ENCODE results near the gene ATL3. TPM values are rescaled to one million over a fixed set of nuclear protein-coding genes. Genes with fewer than 3 reads are reported as not detected.

ATL3 gene
- total RNA-seq (2021) (78.5 and 98.3 TPM in 2 replicates), Bru-seq, nascent RNA (percentile 93 among the genes with signal in this experiment), BruChase-seq, experiment 1, labeled RNA remaining after a 2-hour chase (percentile 94 among the genes with signal in this experiment), BruChase-seq, experiment 2, labeled RNA remaining after a 6-hour chase (percentile 96 among the genes with signal in this experiment)
- long read RNA-seq, full-length matches to known transcripts = 85 of 110 reads
- long read RNA-seq, partial matches to known transcripts = 6 of 110 reads
- long read RNA-seq, other reads (novel, unspliced or antisense) = 19 of 110 reads

GRCh38 chr11:63671322-63672155, at the start of gene ATL3:
Gene ATL3 (minus strand): TSS chr11:63671376. CDS start chr11:63671335, 41 bp downstream.
- peak within 1 kb of the TSS; percentile 93 for H3K4me3 ChIP-seq
- peak within 1 kb of the TSS; percentile 97 for H3K4me2 ChIP-seq
- DNase-seq = peak; percentile 91 to 98
- TF ChIP-seq EZH2 (IDR thresholded peaks at IDR 0.05; ENCODE audit: low read depth) = no peak
- 0 out of 2 replicates have a peak, but pooled peaks have one; percentile 24 for TF ChIP-seq CTCF (conservative IDR thresholded peaks at IDR 0.05)
- H3K36me3 ChIP-seq (ENCODE audit: low read depth) = peaks cover 3% of the 10 kb centered on the region; the same call in 1 of the 2 replicates
- BruUV-seq (replicated peaks) = no TSS peak
- no peaks in the 10 kb centered on the region for H3K9me2 ChIP-seq (ENCODE audit: insufficient read depth)
- POLR2A ChIA-PET (ENCODE audit: unreplicated experiment) = interaction anchor here (0.8 kb wide), 1 partner anchor 749 kb away, joined by 3 read pairs; no protein-coding TSS in a partner anchor
- intact Hi-C loops (cut with micrococcal nuclease; ENCODE audit: unreplicated experiment) = loop anchor here (5.0 to 10.0 kb wide), 3 partner anchors 64 to 263 kb away; partner anchors contain the start of gene NAA40
- no peaks in the 10 kb centered on the region for H3K27me3 ChIP-seq (ENCODE audit: insufficient read depth, low read depth)
- H3K4me1 ChIP-seq (replicated peaks; ENCODE audit: insufficient read depth) = peaks cover 47% of the 10 kb centered on the region
- peak within 1 kb of the TSS; percentile 92 for H2AFZ ChIP-seq
- peaks cover 10% of the 10 kb centered on the region for H4K20me1 ChIP-seq (ENCODE audit: insufficient read depth)
- no peaks in the 10 kb centered on the region for H3K9me3 ChIP-seq (ENCODE audit: insufficient read depth, low read depth)
- H3K27ac ChIP-seq = peak within 1 kb of the TSS; percentile 63
- H3K79me2 ChIP-seq (ENCODE audit: low read depth) = peaks cover 39% of the 10 kb centered on the region
- peaks cover 53% of the 10 kb centered on the region for H3F3A ChIP-seq (ENCODE audit: insufficient read depth, low read depth)
- CTCF ChIA-PET = interaction anchor here (0.6 to 1.2 kb wide), 5 partner anchors 10 to 749 kb away, joined by 3 to 5 read pairs (median 4); partner anchors contain the start of gene RTN3

GRCh38 chr11:63720611-63721010, 49.4 kb upstream of the ATL3 start:
- Histone ChIP-seq H3K4me3 (no peak overlapping the region), H3K4me2 (no peak overlapping the region), H4K20me1 (ENCODE audit: insufficient read depth) (peaks cover 40% of the 10 kb centered on the region), H3K9me2 (ENCODE audit: insufficient read depth) (no peaks in the 10 kb centered on the region), H3K9me3 (ENCODE audit: insufficient read depth, low read depth) (no peaks in the 10 kb centered on the region), H3K36me3 (ENCODE audit: low read depth) (no peaks in the 10 kb centered on the region; the same call in none of the 2 replicates), H3K27ac (no peak overlapping the region), H3K27me3 (ENCODE audit: insufficient read depth, low read depth) (no peaks in the 10 kb centered on the region), H3K4me1 (replicated peaks; ENCODE audit: insufficient read depth) (0 out of 2 replicates have a peak, but pooled peaks cover 3% of the 10 kb centered on the region), H3F3A (ENCODE audit: insufficient read depth, low read depth) (peaks cover 7% of the 10 kb centered on the region; the same call in 1 of the 2 replicates), H3K79me2 (ENCODE audit: low read depth) (peaks cover 59% of the 10 kb centered on the region), H2AFZ (no peak overlapping the region)
- intact Hi-C loops (cut with micrococcal nuclease; ENCODE audit: unreplicated experiment) = no loop called here
- DNase-seq = no peak
- ChIA-PET POLR2A (ENCODE audit: unreplicated experiment) (interaction anchor here (0.6 kb wide), 1 partner anchor 259 kb away, joined by 4 read pairs; no protein-coding TSS in a partner anchor), CTCF (no interaction called here)
- TF ChIP-seq EZH2 (IDR thresholded peaks at IDR 0.05; ENCODE audit: low read depth) (no peak), CTCF (conservative IDR thresholded peaks at IDR 0.05) (no peak)
- no TSS peak for BruUV-seq (replicated peaks)

GRCh38 chr11:63719987-63720386, 48.8 kb upstream of the ATL3 start:
- CTCF ChIA-PET = no interaction called here
- Histone ChIP-seq H3F3A (ENCODE audit: insufficient read depth, low read depth) (0 out of 2 replicates have a peak, but pooled peaks cover 5% of the 10 kb centered on the region), H3K27me3 (ENCODE audit: insufficient read depth, low read depth) (no peaks in the 10 kb centered on the region), H2AFZ (no peak overlapping the region), H3K36me3 (ENCODE audit: low read depth) (no peaks in the 10 kb centered on the region; the same call in none of the 2 replicates), H3K9me2 (ENCODE audit: insufficient read depth) (no peaks in the 10 kb centered on the region), H3K4me2 (no peak overlapping the region), H3K4me1 (replicated peaks; ENCODE audit: insufficient read depth) (0 out of 2 replicates have a peak, but pooled peaks cover 4% of the 10 kb centered on the region), H3K4me3 (no peak overlapping the region), H3K79me2 (ENCODE audit: low read depth) (peaks cover 60% of the 10 kb centered on the region), H3K27ac (no peak overlapping the region), H4K20me1 (ENCODE audit: insufficient read depth) (peaks cover 34% of the 10 kb centered on the region), H3K9me3 (ENCODE audit: insufficient read depth, low read depth) (no peaks in the 10 kb centered on the region)
- POLR2A ChIA-PET (ENCODE audit: unreplicated experiment) = interaction anchor here (0.6 kb wide), 1 partner anchor 258 kb away, joined by 4 read pairs; no protein-coding TSS in a partner anchor
- no TSS peak for BruUV-seq (replicated peaks)
- intact Hi-C loops (cut with micrococcal nuclease; ENCODE audit: unreplicated experiment) = no loop called here
- DNase-seq = no peak
- TF ChIP-seq EZH2 (IDR thresholded peaks at IDR 0.05; ENCODE audit: low read depth) (no peak), CTCF (conservative IDR thresholded peaks at IDR 0.05) (no peak)

Data from PC-9 (cell line).